GM18519 (cell line): ENCODE measurements around the gene ZNF143.
"Not testable (repeated sequence)": the region's sequence is repeated elsewhere in the genome, so short reads cannot be mapped to it uniquely, and the experiment has no call there.

Source experiments
- ATAC-seq: cut with Tn5 transposase; IDR thresholded peaks from one replicate; pipeline ENCODE4 v1.9.1; 2021; ENCODE audit warnings: mild to moderate bottlenecking, moderate library complexity; ENCODE audit not compliant: unreplicated experiment, low FRiP score

The ZNF143 gene

DNA sequence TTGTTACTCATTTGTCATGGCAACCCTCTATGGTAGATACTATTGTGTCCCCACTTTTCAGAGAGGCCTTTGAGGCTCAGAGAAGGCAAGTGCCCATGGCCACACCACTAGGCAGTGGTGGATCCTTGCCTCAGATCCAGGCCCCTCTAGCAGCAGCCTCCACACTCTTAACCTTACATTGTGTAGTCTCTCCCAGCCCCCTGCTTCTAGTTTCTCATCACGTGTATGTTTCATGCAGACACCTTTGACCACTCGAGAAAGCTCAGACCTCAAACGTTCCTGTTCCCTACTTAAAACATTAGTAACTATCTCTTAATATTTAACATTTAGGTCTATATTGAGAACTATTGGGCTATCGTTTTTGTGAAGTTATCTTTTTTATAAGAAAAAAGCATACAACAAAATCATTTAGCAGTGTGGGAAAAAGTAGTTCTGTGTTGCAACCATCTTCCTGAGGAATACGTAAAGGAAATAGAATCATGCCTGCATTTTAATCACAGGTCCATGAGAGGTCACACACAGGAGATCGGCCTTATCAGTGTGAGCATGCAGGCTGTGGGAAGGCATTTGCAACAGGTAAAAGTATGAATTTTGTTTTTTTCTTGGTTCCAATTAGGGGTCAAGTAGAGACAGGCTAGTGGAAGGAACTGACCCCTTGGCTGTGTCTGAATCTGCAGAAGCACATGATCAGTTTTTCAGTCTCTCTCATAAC, 35.1 kb downstream of the ZNF143 start:
- ATAC-seq = no peak

DNA sequence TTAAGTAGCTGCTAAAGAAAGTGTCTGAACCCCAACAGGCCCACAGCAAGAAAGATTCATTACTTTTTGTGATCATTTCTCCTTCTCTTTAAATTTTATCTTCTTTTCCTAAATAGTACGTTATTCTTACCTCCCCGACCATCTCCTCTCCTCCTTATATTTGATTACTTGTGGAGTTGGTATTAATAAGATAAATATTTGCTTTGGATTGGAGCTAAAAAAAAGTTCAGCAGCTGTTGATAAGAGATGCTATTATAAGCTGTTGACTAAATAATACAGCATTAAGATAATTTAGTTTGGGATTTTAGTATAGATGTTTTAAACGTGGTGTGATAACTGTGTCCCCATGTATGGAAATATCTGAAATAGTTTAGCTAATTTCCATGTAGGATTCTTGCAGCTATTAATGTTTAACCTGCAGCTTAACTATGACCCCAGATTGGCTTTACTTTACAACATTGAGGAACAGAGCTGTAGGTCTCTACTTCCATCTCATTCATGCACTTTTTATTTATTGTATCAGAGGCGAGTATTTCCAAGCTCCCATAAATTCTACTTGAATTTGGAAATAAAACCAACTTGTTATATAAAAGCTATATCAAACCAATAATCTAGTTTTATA, 37.8 kb downstream of the ZNF143 start:
- no peak for ATAC-seq

DNA sequence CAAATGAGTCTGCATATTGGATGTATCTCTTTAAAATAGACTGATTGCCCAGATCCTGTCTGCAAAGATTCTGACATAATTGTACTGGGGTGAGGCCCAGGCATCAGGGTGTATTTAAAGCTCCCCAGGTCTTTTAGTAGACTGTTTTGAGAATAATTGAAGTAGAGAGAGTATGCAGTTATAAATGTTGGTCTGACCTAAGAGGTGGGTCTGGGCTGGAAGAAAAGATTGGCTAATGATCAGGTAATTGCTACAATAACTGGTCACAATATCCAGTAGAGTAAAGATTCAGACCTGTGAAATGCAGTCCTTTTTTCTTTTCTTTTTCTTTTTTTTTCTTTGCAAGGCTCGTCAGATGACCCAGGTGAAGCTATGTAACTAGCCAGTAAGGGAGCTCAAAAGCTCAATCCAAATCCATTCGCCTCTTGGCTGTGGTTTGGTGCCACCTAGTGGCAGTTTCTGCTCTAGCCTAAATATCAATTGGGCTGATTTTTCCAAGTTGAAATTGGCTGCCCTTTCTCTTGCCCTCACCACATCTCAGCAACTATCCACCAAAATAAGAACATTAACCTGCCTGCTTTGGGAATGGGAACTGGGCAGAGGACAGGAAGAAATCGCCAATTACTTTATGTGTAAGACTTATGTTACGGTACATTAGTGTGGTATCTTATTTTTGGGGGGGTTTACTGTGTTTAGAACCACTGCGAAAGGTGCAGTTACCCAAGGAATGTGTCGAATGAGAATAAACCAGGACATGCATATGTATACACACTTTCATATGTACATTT, 45.9 kb downstream of the ZNF143 start:
- no peak for ATAC-seq

DNA sequence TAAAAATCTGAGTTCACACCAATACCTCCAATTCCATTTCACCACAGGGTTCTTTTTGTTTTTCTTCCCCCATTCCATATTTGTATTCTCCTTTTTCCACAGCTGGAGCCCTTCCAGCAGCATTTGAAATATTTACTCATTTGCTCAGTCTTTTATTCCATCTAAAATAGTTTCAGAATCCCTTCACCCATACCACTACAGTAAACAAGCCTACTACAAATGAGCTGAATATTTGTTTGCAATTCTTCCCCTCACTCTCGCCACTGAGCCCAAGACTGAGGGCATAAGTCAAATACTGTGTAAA, 46.4 kb downstream of the ZNF143 start:
- no peak for ATAC-seq

DNA sequence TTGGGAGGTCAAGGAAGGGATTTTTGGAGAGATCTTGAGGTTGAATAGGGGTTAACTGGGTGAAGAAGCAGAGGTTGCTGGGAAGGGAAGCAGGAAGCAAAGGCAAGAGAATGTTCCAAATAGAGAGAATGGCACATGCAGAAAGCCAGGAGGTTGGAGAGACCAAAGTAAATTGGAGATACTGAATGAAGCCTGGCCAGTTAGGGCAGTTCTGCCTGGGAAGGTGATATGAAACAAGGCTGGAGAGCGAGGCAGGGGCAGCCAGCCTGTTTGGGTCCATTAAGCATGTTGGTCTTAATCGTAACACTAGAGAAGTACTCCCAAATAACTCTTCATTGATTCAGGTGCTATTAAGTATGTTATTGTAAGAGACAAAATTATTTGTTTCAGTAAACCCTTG, 48.2 kb downstream of the ZNF143 start:
- no peak for ATAC-seq

DNA sequence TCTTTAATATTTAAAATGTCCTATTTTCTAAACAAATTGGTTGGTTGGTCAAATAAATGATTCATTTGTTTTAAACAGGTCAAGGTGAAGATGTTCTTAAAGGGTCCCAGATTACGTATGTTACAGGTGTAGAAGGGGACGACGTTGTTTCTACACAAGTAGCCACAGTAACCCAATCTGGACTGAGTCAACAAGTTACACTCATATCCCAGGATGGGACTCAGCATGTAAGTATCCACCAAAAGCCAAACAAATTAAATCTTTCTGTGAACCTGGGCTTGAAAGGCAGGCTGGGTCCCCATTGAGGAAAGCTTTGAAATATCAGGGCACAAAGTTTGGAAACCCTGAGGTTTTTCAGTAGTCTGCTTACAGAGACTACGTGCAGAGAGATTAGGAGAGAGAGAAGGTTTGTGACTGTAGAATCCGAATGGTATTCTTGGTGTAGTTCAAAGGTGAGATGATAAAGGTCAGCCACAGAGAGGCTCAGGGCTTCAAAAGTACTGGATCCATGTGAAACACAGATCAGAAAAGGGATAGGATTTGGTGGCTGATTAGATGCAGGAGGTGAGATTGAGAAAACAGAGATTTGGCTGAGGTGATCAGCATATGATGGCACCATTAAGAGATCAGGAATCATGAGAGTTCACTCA, 51.7 kb downstream of the ZNF143 start:
- no peak for ATAC-seq

DNA sequence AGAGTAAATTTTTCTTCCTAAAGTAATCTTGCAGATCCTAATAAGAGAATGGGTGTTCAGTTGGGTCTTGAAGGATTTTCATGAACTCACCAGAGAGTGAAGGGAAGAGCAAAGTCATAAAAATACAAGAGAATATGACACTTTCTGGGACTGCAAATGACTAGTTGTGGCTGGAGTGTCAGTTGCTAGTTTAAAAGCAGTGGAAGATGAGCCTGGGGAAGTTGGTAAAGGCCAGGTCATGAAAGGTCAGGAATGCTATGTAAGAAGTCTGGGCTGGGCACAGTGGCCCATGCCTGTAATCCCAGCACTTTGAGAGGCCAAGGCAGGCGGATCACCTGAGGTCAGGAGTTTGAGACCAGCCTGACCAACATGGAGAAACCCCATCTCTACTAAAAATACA, 53.8 kb downstream of the ZNF143 start:
- ATAC-seq = not testable (repeated sequence)

DNA sequence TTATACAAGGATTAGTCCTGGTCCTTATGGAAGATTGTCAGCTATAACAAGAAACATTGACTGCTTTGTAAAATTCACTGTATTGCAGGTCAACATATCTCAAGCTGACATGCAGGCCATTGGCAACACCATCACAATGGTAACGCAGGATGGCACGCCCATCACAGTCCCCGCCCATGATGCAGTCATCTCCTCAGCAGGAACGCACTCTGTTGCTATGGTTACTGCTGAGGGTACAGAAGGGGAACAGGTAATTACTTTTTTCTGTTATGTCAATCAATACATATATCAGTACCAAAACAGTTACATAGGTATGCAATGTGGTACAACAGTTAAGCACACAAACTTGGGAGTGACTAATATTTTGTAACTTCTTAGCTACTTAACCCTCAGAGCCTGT, 55.3 kb downstream of the ZNF143 start:
- ATAC-seq = no peak

DNA sequence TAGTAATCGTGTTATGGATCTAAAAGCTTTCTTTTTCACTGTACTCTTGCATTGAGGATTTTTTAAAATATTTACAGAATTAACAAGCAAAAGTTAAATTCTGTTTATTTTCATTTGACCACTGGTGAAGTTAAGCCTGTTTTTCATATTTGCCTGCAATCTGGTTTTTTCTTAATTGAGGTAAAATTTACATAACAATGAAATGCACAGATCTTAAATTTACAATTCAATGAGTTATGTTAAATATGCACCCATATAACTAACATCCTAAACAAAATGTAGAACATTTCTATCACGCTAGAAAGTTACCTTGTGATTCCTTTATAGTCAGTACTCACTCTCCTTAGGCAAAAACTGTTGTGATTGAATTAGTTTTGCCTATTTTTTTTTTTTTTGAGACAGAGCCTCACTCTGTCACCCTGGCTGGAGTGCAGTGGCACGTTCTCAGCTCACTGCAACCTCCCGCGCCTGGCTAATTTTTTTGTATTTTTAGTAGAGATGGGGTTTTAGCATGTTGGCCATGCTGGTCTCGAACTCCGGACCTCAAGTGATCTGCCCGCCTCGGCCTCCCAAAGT, 58.1 kb downstream of the ZNF143 start:
- no peak for ATAC-seq

DNA sequence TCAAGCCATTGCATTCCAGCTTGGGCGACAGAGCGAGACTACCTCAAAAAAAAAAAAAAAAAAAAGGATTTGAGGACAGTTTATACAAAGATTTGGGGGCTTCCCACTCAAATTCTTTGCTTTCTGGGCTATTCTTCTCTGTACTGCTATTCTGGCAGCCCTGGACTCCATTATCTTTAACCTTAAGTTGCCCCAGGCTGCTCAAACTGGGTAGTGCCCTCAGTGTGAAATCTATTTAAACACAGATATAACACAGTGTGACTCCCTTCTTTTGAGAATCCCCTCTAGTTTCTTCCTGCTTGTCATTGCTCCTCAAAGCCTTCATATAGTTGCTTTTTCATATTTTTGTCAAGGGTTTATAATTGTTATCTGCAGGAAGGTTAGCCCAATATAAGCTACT, 63.2 kb downstream of the ZNF143 start:
- ATAC-seq = no peak

DNA sequence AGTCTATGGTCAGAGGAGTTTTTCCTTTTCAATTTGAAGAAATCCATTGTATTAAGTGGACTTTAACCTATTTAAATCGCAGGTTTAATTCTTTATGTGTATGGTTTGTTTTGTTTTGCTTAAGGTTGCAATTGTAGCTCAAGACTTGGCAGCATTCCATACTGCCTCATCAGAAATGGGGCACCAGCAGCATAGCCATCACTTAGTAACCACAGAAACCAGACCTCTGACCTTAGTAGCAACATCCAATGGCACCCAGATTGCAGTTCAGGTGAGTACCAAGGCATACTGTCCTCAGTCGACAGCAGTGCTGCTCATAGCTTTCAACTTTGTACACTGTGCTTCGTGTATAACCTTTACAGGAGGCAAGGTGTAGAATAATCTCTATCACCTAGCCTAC, 64.3 kb downstream of the ZNF143 start:
- no peak for ATAC-seq

DNA sequence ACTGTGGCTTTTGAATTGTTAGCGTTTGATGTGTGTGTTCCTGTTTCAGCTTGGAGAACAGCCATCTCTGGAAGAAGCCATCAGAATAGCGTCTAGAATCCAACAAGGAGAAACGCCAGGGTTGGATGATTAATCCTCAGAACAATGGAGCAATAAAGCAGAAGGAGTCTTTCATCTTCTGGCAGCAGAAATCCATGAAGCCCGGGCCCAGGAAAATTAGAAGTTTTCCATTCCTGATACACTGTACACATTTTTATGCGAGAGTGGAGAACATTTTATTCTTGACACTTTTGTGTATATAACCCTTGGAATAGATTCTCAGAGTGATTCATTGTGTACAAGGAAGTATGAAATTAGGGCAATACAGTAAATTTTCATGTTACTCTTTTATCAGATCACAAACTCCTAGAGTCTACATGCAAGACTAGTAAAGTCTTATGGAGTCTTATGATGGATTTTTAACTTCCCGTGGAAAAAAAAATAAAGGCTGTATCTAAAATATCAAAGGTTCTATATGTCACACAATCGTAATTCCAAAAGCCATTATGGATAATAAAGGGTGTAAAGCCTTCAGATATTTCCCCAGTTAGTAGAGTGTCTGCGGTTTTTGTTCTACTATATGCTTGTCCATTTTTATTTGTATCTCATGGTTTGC, 66.8 kb downstream of the ZNF143 start:
- no peak for ATAC-seq

DNA sequence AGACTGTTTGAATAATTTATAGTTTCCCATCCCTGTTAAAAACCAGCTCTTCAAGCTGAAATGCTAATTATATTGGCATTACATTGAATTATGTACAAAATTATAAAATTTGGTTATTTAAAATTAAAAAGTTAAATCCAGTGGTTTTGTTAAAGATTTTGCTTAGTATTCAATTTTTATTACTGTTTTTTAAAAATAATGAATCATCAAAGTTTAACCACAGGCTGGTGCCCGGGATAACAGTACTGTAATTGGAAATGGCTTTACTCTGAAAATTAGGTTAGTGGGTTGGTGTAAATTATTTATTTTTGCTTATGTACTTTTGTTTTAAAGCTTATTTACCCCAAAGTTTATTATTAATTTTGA, 67.3 kb downstream of the ZNF143 start:
- ATAC-seq = no peak

DNA sequence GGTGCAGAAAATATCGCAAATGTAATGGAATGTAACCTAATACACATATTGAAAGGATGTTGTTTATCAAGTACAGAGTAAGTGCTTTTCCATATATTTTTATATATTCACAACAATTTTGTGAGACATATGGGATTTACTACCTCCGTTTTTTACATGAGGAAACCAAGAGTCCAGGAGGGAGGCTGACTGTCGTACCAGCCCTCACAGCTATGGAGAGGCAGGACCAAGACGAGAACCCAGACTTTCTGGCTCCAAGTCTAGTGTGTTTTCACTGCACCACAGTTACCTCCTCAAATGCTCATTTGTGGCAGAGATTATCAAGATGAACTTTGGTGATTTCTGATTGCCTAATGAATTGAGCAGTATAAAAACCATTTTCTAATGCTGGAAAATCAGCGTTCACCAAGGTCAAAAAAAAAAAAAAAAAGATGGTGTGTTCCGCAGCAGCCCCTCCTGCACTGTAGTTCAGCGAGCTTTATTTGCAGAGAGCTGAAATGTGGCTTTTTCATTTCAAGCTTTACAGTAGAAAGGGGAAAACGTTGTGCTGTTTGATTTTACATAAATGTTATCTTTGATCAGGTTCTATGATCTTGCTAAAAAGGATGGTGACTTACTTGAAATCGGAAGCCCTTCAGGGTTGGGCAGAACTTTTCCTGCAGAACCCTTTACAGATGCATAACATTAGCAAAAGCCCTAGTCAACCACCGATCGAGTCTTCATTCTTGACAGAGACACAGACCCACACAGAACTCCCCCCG, 67.9 kb downstream of the ZNF143 start:
- no peak for ATAC-seq

DNA sequence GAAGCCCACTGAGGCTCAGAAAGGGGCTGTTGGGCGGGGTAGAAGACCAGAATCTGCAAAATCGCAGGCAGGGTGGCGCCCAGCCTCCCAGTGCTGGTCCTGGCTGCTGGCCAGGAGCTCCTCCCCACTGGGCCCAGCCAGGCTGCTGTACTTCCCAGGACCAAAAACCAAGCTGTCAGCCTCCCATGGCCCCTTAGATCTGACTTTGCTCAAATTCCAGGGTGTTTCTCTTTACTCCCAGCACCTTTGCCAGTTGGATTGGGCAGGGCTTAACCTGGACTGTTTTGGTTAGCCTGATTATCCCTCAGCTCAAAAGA, 68.5 kb downstream of the ZNF143 start:
- ATAC-seq = no peak

DNA sequence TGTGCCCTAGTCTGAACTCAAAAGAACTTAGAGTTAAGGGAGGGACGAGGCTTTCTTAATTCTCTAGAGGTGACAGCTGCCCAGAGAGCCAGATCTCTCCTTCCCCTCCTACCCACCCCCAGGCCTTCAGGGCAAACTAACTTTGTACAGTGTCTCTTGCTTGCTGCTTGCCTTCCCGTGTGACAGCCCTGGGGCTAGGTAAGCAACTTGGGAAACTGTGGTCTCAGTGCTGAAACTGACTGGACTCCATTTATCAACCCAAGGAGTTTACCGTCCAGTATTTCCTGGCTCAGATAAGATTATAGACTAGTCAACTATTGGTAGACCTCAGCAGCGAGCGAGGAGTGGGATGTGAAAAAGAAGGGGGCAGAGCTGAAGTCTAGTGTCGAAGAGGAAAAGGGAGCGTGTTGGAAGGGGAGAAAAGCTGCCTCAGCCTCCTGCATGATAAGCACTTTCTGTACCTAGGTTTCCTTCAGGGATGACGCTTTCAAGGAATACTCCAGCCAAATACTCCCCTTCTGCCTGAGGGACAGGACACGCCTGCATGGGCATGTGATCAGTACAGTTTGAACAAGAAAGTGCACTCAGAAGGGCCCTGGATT, 69.3 kb downstream of the ZNF143 start:
- no peak for ATAC-seq

DNA sequence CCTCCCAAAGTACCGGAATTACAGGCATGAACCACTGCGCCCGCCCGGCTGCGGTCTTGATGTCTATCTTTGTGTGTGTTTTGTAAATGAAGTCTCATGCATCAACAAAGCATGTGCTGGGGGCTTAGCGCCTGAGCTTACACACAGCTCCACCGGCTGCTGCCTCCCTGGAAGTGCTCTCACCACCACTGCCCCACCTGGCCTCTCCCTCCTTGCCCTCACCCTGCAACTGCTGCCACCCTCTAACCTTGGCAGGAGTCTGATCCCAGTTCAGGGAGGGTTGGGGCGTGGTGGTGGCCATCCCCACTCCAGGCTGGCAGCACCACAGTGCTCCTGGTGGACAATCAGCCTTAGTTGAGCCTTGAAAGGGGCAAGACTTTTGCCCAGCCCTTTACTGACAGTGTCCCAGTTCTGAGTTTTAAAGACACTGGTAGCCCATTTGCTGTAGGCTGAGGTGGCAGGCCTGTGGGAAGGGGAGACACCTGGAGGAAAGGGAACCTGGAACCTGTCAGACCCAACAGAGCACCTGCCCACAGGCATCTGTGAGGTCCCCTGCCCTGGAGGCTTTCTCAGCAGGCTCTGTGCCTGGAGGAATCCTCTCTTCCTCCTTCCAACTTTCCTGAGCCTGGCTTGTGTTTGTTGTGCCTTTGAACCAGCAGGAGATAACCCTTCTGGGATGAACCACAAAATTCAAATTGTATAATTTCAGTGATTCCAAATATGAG, 70.3 kb downstream of the ZNF143 start:
- ATAC-seq = no peak

DNA sequence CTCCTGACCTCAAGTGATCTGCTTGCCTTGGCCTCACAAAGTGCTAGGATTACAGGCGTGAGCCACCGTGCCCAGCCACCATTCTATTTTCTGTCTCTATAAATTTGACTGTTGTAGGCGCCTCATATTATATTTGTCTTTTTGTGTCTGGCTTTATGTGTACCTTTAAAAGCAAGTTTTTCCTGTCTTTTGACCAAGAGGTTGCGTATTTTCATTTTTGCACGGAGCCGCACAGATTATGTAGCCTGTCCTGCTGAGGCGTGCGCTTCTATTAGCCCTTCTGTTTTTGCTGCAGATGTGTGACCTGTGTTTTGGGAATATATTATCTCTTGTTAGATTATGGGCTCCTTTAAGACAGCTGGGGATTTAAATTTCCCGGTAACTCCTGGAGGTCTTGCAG, 72.2 kb downstream of the ZNF143 start:
- no peak for ATAC-seq
